NK-92 (cell line): ENCODE measurements around the gene CFAP410.
"Not testable (repeated sequence)": the region's sequence is repeated elsewhere in the genome, so short reads cannot be mapped to it uniquely, and the experiment has no call there.

Source experiments
- DNase-seq: peaks from one replicate; lab custom pipeline; 2025; ENCODE audit not compliant: unreplicated experiment; lab: John Stamatoyannopoulos, UW

CFAP410 gene

GRCh38 chr21:44288251-44289110, 50.7 kb downstream of the CFAP410 start:
- no peak for DNase-seq

- no peak for DNase-seq
These were observed 52.2 kb downstream of the CFAP410 start for GRCh38 chr21:44286716-44287632.

GRCh38 chr21:44286086-44286715, 53.0 kb downstream of the CFAP410 start:
- DNase-seq: no peak

GRCh38 chr21:44285138-44285992, 53.8 kb downstream of the CFAP410 start, which contains the start of gene AIRE:
Gene AIRE (plus strand): TSS chr21:44285876. CDS start chr21:44286007, 131 bp downstream.
- no peak for DNase-seq

- no peak for DNase-seq
These were observed 55.2 kb downstream of the CFAP410 start for GRCh38 chr21:44283948-44284347.

- not testable (repeated sequence) for DNase-seq
These were observed 55.9 kb downstream of the CFAP410 start for GRCh38 chr21:44283211-44283785.

GRCh38 chr21:44282370-44282769, 56.8 kb downstream of the CFAP410 start:
- DNase-seq: no peak

GRCh38 chr21:44281801-44282200, 57.4 kb downstream of the CFAP410 start:
- DNase-seq: no peak

GRCh38 chr21:44279354-44280260, 59.6 kb downstream of the CFAP410 start:
- no peak for DNase-seq
